ENCODE measurements around the gene SLC4A9.
"Not testable (repeated sequence)": the region's sequence is repeated elsewhere in the genome, so short reads cannot be mapped to it uniquely, and the experiment has no call there.

SLC4A9 gene

DNA sequence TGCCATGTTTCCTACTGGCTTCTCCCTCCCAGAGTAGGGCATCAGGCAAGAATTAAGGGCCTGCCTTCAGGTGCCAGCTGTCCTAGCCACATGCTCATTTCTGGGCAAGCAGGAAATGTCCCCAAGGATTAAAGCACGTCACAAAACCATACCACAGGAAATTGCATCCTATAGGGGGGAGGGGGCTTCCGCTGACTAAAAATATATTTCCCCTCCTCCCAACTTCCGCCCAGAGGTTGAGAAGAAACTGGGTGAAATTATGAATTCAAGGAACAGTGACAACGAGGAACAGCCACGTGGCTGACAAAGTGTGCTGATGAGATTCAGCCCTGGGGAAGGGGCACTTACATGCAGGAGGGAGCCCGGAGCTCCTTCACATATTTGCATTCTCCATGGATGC, 17.7 kb upstream of the SLC4A9 start:
- Histone ChIP-seq H3F3A (ENCODE audit: control insufficient read depth, insufficient read depth) (no peaks in the 10 kb centered on the region), H3K4me2 (ENCODE audit: low read length) (peak overlapping the region; percentile 61), H4K20me1 (ENCODE audit: control insufficient read depth, insufficient read depth, low read depth, low read length) (no peaks in the 10 kb centered on the region; the same call in 1 of the 2 replicates), H3K4me3 (ENCODE audit: low read length) (peak overlapping the region; percentile 52), H3K4me1 (ENCODE audit: control insufficient read depth, low read length) (peaks cover 43% of the 10 kb centered on the region), H3K79me2 (ENCODE audit: control insufficient read depth, low read length) (no peaks in the 10 kb centered on the region), H3K36me3 (ENCODE audit: control insufficient read depth, low read length) (no peaks in the 10 kb centered on the region), H3K9me3 (ENCODE audit: control insufficient read depth, insufficient read depth, low read length) (no peaks in the 10 kb centered on the region), H3K27me3 (ENCODE audit: control insufficient read depth, low read length) (peaks cover 38% of the 10 kb centered on the region), H3K9me2 (replicated peaks; ENCODE audit: control insufficient read depth, low read length) (no peaks in the 10 kb centered on the region), H3K27ac (ENCODE audit: low read depth, low read length) (no peak overlapping the region)
- TF ChIP-seq, protein P1, sequence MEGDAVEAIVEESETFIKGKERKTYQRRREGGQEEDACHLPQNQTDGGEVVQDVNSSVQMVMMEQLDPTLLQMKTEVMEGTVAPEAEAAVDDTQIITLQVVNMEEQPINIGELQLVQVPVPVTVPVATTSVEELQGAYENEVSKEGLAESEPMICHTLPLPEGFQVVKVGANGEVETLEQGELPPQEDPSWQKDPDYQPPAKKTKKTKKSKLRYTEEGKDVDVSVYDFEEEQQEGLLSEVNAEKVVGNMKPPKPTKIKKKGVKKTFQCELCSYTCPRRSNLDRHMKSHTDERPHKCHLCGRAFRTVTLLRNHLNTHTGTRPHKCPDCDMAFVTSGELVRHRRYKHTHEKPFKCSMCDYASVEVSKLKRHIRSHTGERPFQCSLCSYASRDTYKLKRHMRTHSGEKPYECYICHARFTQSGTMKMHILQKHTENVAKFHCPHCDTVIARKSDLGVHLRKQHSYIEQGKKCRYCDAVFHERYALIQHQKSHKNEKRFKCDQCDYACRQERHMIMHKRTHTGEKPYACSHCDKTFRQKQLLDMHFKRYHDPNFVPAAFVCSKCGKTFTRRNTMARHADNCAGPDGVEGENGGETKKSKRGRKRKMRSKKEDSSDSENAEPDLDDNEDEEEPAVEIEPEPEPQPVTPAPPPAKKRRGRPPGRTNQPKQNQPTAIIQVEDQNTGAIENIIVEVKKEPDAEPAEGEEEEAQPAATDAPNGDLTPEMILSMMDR (IDR thresholded peaks at IDR 0.05; ENCODE audit: low read depth, low read length, poor library complexity, severe bottlenecking): no peak
- no peak for TF ChIP-seq EZH2phosphoT487 (IDR thresholded peaks at IDR 0.05; ENCODE audit: borderline replicate concordance, low read length)

DNA sequence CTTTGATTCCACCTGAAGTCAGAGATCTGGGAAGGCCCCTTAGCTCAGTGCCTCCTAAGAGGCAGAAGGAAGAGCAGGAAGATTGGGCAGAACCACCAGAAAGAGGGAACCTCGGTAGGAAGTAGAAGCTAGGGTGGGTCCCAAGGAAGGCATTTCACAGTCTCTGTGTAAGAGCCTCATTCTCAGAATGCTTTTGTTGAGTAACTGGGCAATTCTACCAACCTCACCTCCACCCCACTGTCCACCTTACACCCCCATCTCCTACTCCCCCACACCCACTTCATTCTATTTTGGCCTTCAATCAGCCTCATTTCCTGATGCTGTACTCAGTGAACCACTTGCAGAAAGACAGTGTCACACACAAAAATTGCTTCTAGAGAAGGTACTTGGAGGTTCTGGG, 17.1 kb upstream of the SLC4A9 start:
- Histone ChIP-seq H3K4me1 (ENCODE audit: control insufficient read depth, low read length) (peaks cover 50% of the 10 kb centered on the region), H3K4me2 (ENCODE audit: low read length) (peak overlapping the region; percentile 61), H3F3A (ENCODE audit: control insufficient read depth, insufficient read depth) (no peaks in the 10 kb centered on the region), H3K36me3 (ENCODE audit: control insufficient read depth, low read length) (no peaks in the 10 kb centered on the region), H3K27ac (ENCODE audit: low read depth, low read length) (no peak overlapping the region), H3K27me3 (ENCODE audit: control insufficient read depth, low read length) (peaks cover 38% of the 10 kb centered on the region), H3K79me2 (ENCODE audit: control insufficient read depth, low read length) (no peaks in the 10 kb centered on the region), H3K4me3 (ENCODE audit: low read length) (peak overlapping the region; percentile 52), H3K9me3 (ENCODE audit: control insufficient read depth, insufficient read depth, low read length) (no peaks in the 10 kb centered on the region), H4K20me1 (ENCODE audit: control insufficient read depth, insufficient read depth, low read depth, low read length) (no peaks in the 10 kb centered on the region; the same call in 1 of the 2 replicates), H3K9me2 (replicated peaks; ENCODE audit: control insufficient read depth, low read length) (no peaks in the 10 kb centered on the region)
- no peak for TF ChIP-seq EZH2phosphoT487 (IDR thresholded peaks at IDR 0.05; ENCODE audit: borderline replicate concordance, low read length)
- TF ChIP-seq, protein P1 (IDR thresholded peaks at IDR 0.05; ENCODE audit: low read depth, low read length, poor library complexity, severe bottlenecking): no peak

DNA sequence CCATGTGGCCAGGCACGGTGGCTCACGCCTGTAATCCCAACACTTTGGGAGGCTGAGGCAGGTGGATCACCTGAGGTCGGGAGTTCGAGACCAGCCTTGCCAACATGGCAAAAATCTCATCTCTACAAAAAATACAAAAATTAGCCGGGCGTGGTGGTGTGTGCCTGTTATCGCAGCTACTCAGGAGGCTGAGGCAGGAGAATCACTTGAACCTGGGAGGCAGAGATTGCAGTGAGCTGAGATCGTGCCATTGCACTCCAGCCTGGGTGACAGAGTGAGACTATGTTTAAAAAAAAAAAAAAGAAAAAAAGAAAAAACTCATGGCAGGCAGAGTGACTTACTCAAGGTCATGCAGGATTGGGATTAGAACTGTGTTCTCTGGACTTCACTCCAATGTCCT, 16.1 kb upstream of the SLC4A9 start:
- H3K4me1 ChIP-seq (ENCODE audit: control insufficient read depth, low read length): peaks cover 57% of the 10 kb centered on the region
- H4K20me1 ChIP-seq (ENCODE audit: control insufficient read depth, insufficient read depth, low read depth, low read length): not testable (repeated sequence)

DNA sequence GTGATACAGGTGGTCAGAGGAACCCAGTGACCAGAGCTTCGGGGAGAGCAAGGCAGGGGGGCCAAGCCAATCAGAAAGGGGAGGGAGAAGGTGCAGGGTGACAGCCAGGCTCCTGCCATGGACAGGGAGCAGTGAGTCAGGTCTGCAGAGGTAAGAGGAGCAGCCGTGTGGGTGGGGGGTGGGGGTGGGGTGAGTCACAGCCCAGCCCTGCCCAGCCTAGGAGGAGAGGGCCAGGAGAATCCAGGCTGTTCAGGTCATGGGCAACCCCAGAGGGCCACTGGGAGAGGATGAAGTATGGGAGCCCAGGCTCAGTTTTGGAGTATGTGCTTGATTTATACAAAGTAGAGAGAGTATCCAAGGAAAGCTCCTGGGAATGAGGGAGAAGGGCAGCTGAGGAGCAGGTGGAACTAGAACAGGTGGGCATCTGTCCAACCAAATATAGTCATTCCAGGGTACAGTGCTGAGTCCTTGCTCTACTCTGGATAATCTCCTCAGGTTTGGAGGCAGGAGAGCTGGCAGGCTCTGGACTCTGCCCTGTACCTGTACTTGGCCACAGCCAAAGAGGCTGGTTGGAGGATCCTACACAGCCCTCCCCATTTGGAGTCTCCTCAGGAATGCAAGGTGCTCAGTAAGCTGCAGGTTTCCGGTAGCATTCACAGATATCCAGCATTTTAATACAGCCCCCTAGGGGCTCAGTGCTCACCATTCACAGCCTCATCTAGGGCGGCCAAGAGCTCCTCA, 15.1 kb upstream of the SLC4A9 start:
- Histone ChIP-seq H3K9me2 (replicated peaks; ENCODE audit: control insufficient read depth, low read length) (no peaks in the 10 kb centered on the region), H3K4me2 (ENCODE audit: low read length) (no peak overlapping the region), H3K9me3 (ENCODE audit: control insufficient read depth, insufficient read depth, low read length) (no peaks in the 10 kb centered on the region), H4K20me1 (ENCODE audit: control insufficient read depth, insufficient read depth, low read depth, low read length) (no peaks in the 10 kb centered on the region; the same call in 1 of the 2 replicates), H3K4me3 (ENCODE audit: low read length) (no peak overlapping the region), H3F3A (ENCODE audit: control insufficient read depth, insufficient read depth) (no peaks in the 10 kb centered on the region), H3K36me3 (ENCODE audit: control insufficient read depth, low read length) (no peaks in the 10 kb centered on the region), H3K27me3 (ENCODE audit: control insufficient read depth, low read length) (peaks cover 31% of the 10 kb centered on the region), H3K27ac (ENCODE audit: low read depth, low read length) (no peak overlapping the region), H3K79me2 (ENCODE audit: control insufficient read depth, low read length) (no peaks in the 10 kb centered on the region), H3K4me1 (ENCODE audit: control insufficient read depth, low read length) (peaks cover 57% of the 10 kb centered on the region)
- TF ChIP-seq, protein P1 (IDR thresholded peaks at IDR 0.05; ENCODE audit: low read depth, low read length, poor library complexity, severe bottlenecking): no peak
- no peak for TF ChIP-seq EZH2phosphoT487 (IDR thresholded peaks at IDR 0.05; ENCODE audit: borderline replicate concordance, low read length)

More for the DNA sequence above, 16.1 kb upstream of the SLC4A9 start:
- H3K9me3 ChIP-seq (ENCODE audit: control insufficient read depth, insufficient read depth, low read length); H3K9me2 ChIP-seq (replicated peaks; ENCODE audit: control insufficient read depth, low read length); H3F3A ChIP-seq (ENCODE audit: control insufficient read depth, insufficient read depth); H3K27ac ChIP-seq (ENCODE audit: low read depth, low read length); H3K36me3 ChIP-seq (ENCODE audit: control insufficient read depth, low read length); H3K79me2 ChIP-seq (ENCODE audit: control insufficient read depth, low read length); H3K4me2 ChIP-seq (ENCODE audit: low read length); H3K4me3 ChIP-seq (ENCODE audit: low read length): not testable (repeated sequence)
- H3K27me3 ChIP-seq (ENCODE audit: control insufficient read depth, low read length): peaks cover 35% of the 10 kb centered on the region
